Activated CD8-positive, alpha-beta T cell treated with anti-CD3 and anti-CD28 coated beads, Interleukin-2, amount 10 ng/mL, durations not matched to agents 7 days and 5 days (primary cell): ENCODE measurements around the gene FBXO38. TPM values are rescaled to one million over a fixed set of nuclear protein-coding genes. Genes with fewer than 3 reads are reported as not detected.

Experiments used
- ATAC-seq: fragments of 150-1000 bp; cut with Tn5 transposase; one replicate; pipeline ENCODE4 v1.10.0; 2021; ENCODE audit warnings: moderate library complexity
- CTCF ChIA-PET: fragments of 350-600 bp; sonication (Branson Sonifier 250); formaldehyde crosslinking; loops from one replicate; lab custom pipeline; 2021; ENCODE audit warnings: antibody characterized with exemption; lab: Charles Lee
- POLR2A ChIA-PET: fragments of 350-600 bp; sonication (Branson Sonifier 250); formaldehyde crosslinking; loops from one replicate; lab custom pipeline; 2021; ENCODE audit warnings: antibody characterized with exemption; lab: Charles Lee
- DNase-seq: peaks from one replicate; pipeline ENCODE4 v3.0.0-alpha.2; 2020
- H3K27ac Mint-ChIP-seq: one replicate; pipeline ENCODE4 v1.8.0; 2021; ENCODE audit warnings: mild to moderate bottlenecking, mixed read lengths
- H3K27me3 Mint-ChIP-seq: one replicate; pipeline ENCODE4 v1.8.0; 2021; ENCODE audit warnings: low read depth, mixed read lengths
- H3K36me3 Mint-ChIP-seq: one replicate; pipeline ENCODE4 v1.8.0; 2021; ENCODE audit warnings: low read depth, mixed read lengths
- H3K4me1 Mint-ChIP-seq: one replicate; pipeline ENCODE4 v1.8.0; 2021; ENCODE audit warnings: low read depth, mixed read lengths
- H3K4me3 Mint-ChIP-seq: one replicate; pipeline ENCODE4 v1.8.0; 2021; ENCODE audit warnings: mild to moderate bottlenecking, mixed read lengths
- H3K9me3 Mint-ChIP-seq: one replicate; pipeline ENCODE4 v1.8.0; 2022; ENCODE audit warnings: mixed read lengths; ENCODE audit not compliant: insufficient read depth
- total RNA-seq, 2 experiments: library from RNA; stranded (reverse); gene quantifications; one replicate each; pipeline ENCODE4 v1.2.3, GENCODE V29; 2021

Gene FBXO38
- total RNA-seq, 2 experiments from 2014 or later, result 37.4 to 47.6 TPM

- Mint-ChIP-seq H3K27ac (no peak overlapping the region), H3K4me1 (no peaks in the 10 kb centered on the region), H3K36me3 (peaks cover 34% of the 10 kb centered on the region), H3K27me3 (no peaks in the 10 kb centered on the region), H3K9me3 (no peaks in the 10 kb centered on the region), H3K4me3 (no peak overlapping the region)
- DNase-seq (no peak), ATAC-seq (no peak)
- POLR2A ChIA-PET, result no interaction called here
- CTCF ChIA-PET, result no interaction called here
These were observed 50.1 kb downstream of the FBXO38 start for GRCh38 chr5:148433826-148434225.

- ATAC-seq (no peak), DNase-seq (no peak)
- Mint-ChIP-seq H3K27ac (no peak overlapping the region), H3K9me3 (no peaks in the 10 kb centered on the region), H3K4me1 (no peaks in the 10 kb centered on the region), H3K36me3 (peaks cover 44% of the 10 kb centered on the region), H3K4me3 (no peak overlapping the region), H3K27me3 (no peaks in the 10 kb centered on the region)
- CTCF ChIA-PET, result no interaction called here
- POLR2A ChIA-PET, result no interaction called here
These were observed 52.3 kb downstream of the FBXO38 start for GRCh38 chr5:148436029-148436428.

GRCh38 chr5:148437249-148437648, 53.5 kb downstream of the FBXO38 start:
- ChIA-PET POLR2A (no interaction called here), CTCF (interaction anchor here (1.5 to 2.1 kb wide), 2 partner anchors 9 to 294 kb away, joined by 6 to 12 read pairs; no protein-coding TSS in a partner anchor)
- Mint-ChIP-seq H3K27me3 (no peaks in the 10 kb centered on the region), H3K4me3 (no peak overlapping the region), H3K27ac (no peak overlapping the region), H3K4me1 (no peaks in the 10 kb centered on the region), H3K36me3 (peaks cover 44% of the 10 kb centered on the region), H3K9me3 (no peaks in the 10 kb centered on the region)
- DNase-seq (no peak), ATAC-seq (no peak)

DNA sequence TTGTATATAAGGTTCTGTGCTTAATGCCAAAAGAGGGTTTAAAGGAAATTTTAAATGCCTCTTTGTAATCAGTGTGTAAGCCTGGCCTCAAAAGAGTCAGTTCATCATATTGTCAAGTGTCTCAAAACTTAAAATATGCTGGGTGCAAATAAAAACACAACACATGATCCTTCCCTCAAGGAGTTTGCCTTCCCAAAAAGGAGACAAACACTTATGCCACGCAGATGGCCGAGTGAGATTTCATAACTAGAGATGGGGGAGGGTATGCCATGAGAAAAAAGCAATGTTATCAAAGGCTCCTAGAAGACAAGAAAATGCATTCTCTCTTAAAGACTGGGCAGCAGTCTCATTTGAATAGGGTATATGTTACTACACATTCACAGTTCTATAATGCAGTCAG, 55.2 kb downstream of the FBXO38 start:
- DNase-seq (no peak), ATAC-seq (no peak)
- H3K4me3 Mint-ChIP-seq, result no peak overlapping the region
- H3K9me3 Mint-ChIP-seq, result no peaks in the 10 kb centered on the region
- H3K4me1 Mint-ChIP-seq, result no peaks in the 10 kb centered on the region
- H3K27ac Mint-ChIP-seq, result no peak overlapping the region
- H3K36me3 Mint-ChIP-seq, result peaks cover 38% of the 10 kb centered on the region
- ChIA-PET POLR2A (no interaction called here), CTCF (interaction anchor here (2.1 to 14.1 kb wide), 2 partner anchors 290 to 292 kb away, joined by 12 to 204 read pairs; no protein-coding TSS in a partner anchor)
- no peaks in the 10 kb centered on the region for H3K27me3 Mint-ChIP-seq

DNA sequence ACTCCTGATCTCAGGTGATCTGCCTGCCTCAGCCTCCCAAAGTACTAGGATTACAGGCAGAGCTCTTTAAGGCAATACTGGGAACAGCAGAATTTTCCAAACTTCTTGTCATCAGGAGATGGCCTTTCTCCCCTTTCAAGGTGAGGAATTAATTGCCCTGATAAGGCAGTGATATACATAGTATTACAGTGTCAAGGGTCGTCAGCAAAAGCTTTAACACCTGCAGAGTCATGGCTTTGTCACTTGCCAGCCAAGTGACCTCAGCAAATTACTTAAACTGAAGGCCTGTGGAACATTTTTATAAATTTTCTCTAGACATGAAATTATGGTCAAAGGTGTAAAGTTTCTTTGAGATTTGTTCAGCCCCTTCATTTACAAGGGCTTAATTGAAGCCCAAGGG, 59.5 kb downstream of the FBXO38 start:
- H3K4me3 Mint-ChIP-seq, result no peak overlapping the region
- POLR2A ChIA-PET, result no interaction called here
- no peak overlapping the region for H3K27ac Mint-ChIP-seq
- CTCF ChIA-PET, result interaction anchor here (0.6 to 14.1 kb wide), 10 partner anchors 11 to 592 kb away, joined by 3 to 204 read pairs (median 4); no protein-coding TSS in a partner anchor
- ATAC-seq (no peak), DNase-seq (no peak)
- no peaks in the 10 kb centered on the region for H3K4me1 Mint-ChIP-seq
- no peaks in the 10 kb centered on the region for H3K9me3 Mint-ChIP-seq
- peaks cover 29% of the 10 kb centered on the region for H3K36me3 Mint-ChIP-seq
- no peaks in the 10 kb centered on the region for H3K27me3 Mint-ChIP-seq

GRCh38 chr5:148443998-148444397, 60.2 kb downstream of the FBXO38 start:
- Mint-ChIP-seq H3K27me3 (no peaks in the 10 kb centered on the region), H3K36me3 (peaks cover 25% of the 10 kb centered on the region), H3K27ac (no peak overlapping the region), H3K4me1 (no peaks in the 10 kb centered on the region), H3K4me3 (no peak overlapping the region), H3K9me3 (no peaks in the 10 kb centered on the region)
- ATAC-seq (peak; percentile 85), DNase-seq (peak; percentile 68)
- ChIA-PET CTCF (interaction anchor here (0.8 to 14.1 kb wide), 10 partner anchors 9 to 595 kb away, joined by 3 to 204 read pairs (median 4); no protein-coding TSS in a partner anchor), POLR2A (no interaction called here)

GRCh38 chr5:148445578-148445977, 61.8 kb downstream of the FBXO38 start:
- H3K27ac Mint-ChIP-seq, result no peak overlapping the region
- ATAC-seq (no peak), DNase-seq (no peak)
- H3K4me3 Mint-ChIP-seq, result no peak overlapping the region
- ChIA-PET CTCF (interaction anchor here (1.2 to 14.1 kb wide), 4 partner anchors 37 to 532 kb away, joined by 3 to 204 read pairs (median 6); no protein-coding TSS in a partner anchor), POLR2A (no interaction called here)
- no peaks in the 10 kb centered on the region for H3K9me3 Mint-ChIP-seq
- peaks cover 13% of the 10 kb centered on the region for H3K36me3 Mint-ChIP-seq
- no peaks in the 10 kb centered on the region for H3K27me3 Mint-ChIP-seq
- H3K4me1 Mint-ChIP-seq, result no peaks in the 10 kb centered on the region

GRCh38 chr5:148446611-148447010, 62.9 kb downstream of the FBXO38 start:
- Mint-ChIP-seq H3K27me3 (no peaks in the 10 kb centered on the region), H3K9me3 (no peaks in the 10 kb centered on the region), H3K4me1 (no peaks in the 10 kb centered on the region), H3K36me3 (peaks cover 7% of the 10 kb centered on the region), H3K27ac (no peak overlapping the region), H3K4me3 (no peak overlapping the region)
- ATAC-seq (no peak), DNase-seq (no peak)
- POLR2A ChIA-PET, result no interaction called here
- CTCF ChIA-PET, result interaction anchor here (1.4 to 14.1 kb wide), 2 partner anchors 282 to 296 kb away, joined by 3 to 204 read pairs; no protein-coding TSS in a partner anchor

DNA sequence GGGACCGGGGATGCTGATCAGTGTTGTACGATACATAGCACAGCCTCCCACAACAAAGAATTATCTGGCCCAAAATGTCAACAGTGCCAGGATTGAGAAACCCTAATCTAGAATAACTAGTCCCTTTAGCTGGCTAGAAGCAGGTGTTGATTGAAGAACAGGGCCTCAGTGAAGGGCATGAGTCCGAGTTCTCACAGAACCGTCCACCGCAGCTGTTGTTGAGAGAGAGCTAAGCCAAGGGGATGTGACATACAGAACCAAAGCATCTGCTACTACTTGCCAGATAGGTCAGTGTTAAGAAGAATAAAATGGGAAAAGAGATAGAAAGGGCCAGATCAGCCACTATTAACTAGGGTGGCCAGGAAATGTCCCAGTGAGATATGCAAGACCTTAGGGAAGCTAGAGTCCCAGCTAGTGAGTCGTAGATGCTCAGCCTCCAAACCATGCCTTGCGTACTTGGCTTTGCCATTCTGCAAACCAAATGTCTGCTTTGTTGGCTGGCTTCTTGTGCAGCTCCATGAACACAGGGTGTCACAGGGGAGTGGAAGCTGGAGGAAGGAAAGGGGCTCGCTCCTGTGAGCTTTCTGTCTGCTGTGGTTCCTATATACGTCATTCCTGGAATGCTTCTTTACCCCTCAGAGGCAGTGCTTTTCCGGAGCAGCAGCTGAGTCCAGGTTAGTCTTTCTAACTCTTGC, 68.9 kb downstream of the FBXO38 start:
- H3K27me3 Mint-ChIP-seq, result no peaks in the 10 kb centered on the region
- ATAC-seq (no peak), DNase-seq (no peak)
- H3K27ac Mint-ChIP-seq, result no peak overlapping the region
- no peaks in the 10 kb centered on the region for H3K4me1 Mint-ChIP-seq
- POLR2A ChIA-PET, result no interaction called here
- CTCF ChIA-PET, result interaction anchor here (0.9 to 14.1 kb wide), 3 partner anchors 9 to 276 kb away, joined by 3 to 204 read pairs (median 3); no protein-coding TSS in a partner anchor
- no peaks in the 10 kb centered on the region for H3K36me3 Mint-ChIP-seq
- no peak overlapping the region for H3K4me3 Mint-ChIP-seq
- no peaks in the 10 kb centered on the region for H3K9me3 Mint-ChIP-seq

DNA sequence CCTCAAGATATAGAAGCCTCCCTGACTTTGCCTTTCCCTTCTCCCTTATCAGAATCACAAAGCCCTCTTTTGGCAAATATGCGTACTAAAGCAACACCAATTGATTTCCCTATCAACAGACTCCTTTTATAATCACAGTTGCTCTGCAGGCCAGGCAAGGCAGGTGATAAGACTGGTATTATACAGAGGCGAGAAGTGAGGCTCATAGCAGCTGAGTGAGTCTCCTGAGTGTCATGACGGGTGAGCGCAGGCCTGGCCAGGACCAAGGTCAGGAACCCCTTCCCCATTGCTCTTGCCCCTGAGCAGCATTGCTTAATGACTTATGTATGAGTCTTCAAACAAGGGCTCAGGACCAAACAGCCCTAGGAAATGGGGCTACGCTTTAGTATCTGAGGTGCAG, 70.8 kb downstream of the FBXO38 start:
- Mint-ChIP-seq H3K9me3 (no peaks in the 10 kb centered on the region), H3K36me3 (no peaks in the 10 kb centered on the region), H3K4me1 (no peaks in the 10 kb centered on the region), H3K27me3 (peaks cover 5% of the 10 kb centered on the region), H3K27ac (no peak overlapping the region), H3K4me3 (no peak overlapping the region)
- ATAC-seq, result no peak
- no peak for DNase-seq
- ChIA-PET CTCF (interaction anchor here (1.2 kb wide), 1 partner anchor 11 kb away, joined by 5 read pairs; no protein-coding TSS in a partner anchor), POLR2A (no interaction called here)

- ChIA-PET CTCF (no interaction called here), POLR2A (no interaction called here)
- Mint-ChIP-seq H3K27me3 (peaks cover 5% of the 10 kb centered on the region), H3K9me3 (no peaks in the 10 kb centered on the region), H3K27ac (no peak overlapping the region), H3K4me1 (no peaks in the 10 kb centered on the region), H3K4me3 (no peak overlapping the region), H3K36me3 (no peaks in the 10 kb centered on the region)
- no peak for ATAC-seq
- DNase-seq, result no peak
These were observed 71.4 kb downstream of the FBXO38 start for GRCh38 chr5:148455185-148455584.

DNA sequence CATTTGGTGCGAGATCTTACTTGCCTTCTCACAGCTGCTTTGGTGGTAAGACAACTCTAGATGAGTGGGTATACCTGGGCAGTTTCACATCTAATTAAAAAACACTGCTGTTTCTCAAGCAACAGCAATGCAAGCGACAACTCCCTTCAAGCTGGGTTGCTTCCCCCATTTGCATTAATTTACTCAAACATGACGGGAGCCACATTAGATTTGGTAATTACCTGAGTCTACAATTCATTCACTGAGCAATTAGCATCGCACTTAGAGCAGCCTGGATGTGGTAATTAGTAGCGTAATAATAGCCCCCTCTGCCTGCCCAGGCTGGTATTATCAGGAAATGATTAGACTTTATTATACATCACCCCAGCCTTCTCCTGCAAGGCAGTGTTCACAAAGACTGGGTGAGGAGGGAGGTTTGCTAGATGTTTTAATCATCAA, 73.4 kb downstream of the FBXO38 start:
- Mint-ChIP-seq H3K27me3 (peaks cover 8% of the 10 kb centered on the region), H3K36me3 (no peaks in the 10 kb centered on the region), H3K27ac (no peak overlapping the region), H3K9me3 (no peaks in the 10 kb centered on the region), H3K4me1 (no peaks in the 10 kb centered on the region), H3K4me3 (no peak overlapping the region)
- ATAC-seq, result peak; percentile 44
- no peak for DNase-seq
- POLR2A ChIA-PET, result no interaction called here
- CTCF ChIA-PET, result interaction anchor here (0.6 to 1.5 kb wide), 5 partner anchors 13 to 677 kb away, joined by 3 to 5 read pairs (median 4); no protein-coding TSS in a partner anchor
